Muscle layer of colon (tissue), 2 donors: ENCODE data around the gene SDC3.

Source experiments
- H3K27ac ChIP-seq: one replicate; pipeline ENCODE4 v1.7.0; 2013; ENCODE audit warnings: low read depth, mild to moderate bottlenecking, low read length, moderate library complexity
- H3K27me3 ChIP-seq, 2 donors: one replicate each; pipeline ENCODE4 v1.7.0; 2013; ENCODE audit warnings: low read length in 2 of 2, mild to moderate bottlenecking in 2 of 2; ENCODE audit not compliant: insufficient read depth in 2 of 2, control insufficient read depth in 1 of 2
- H3K36me3 ChIP-seq: one replicate; pipeline ENCODE4 v1.7.0; 2013; ENCODE audit warnings: mild to moderate bottlenecking, low read length; ENCODE audit not compliant: insufficient read depth
- H3K4me1 ChIP-seq: one replicate; pipeline ENCODE4 v1.7.0; 2013; ENCODE audit warnings: mild to moderate bottlenecking, low read length; ENCODE audit not compliant: insufficient read depth
- H3K4me3 ChIP-seq, 2 donors: one replicate each; pipeline ENCODE4 v1.7.0; 2013; ENCODE audit warnings: low read length in 2 of 2, low read depth in 1 of 2, mild to moderate bottlenecking in 1 of 2, moderate library complexity in 1 of 2
- H3K9ac ChIP-seq: one replicate; pipeline ENCODE4 v1.7.0; 2013; ENCODE audit warnings: low read length
- H3K9me3 ChIP-seq: one replicate; pipeline ENCODE4 v1.7.0; 2013; ENCODE audit warnings: mild to moderate bottlenecking, low read length
- donor health status: abdominal sarcoma.
- donor health status: Adenocarcinoma of cecum.

The SDC3 gene

GRCh38 chr1:30855686-30856259 is 52.8 kb downstream of the SDC3 start:
- Histone ChIP-seq H3K4me1 (peaks cover 28% of the 10 kb centered on the region), H3K36me3 (no peaks in the 10 kb centered on the region), H3K4me3 (no peak overlapping the region), H3K9me3 (no peaks in the 10 kb centered on the region), H3K9ac (no peak overlapping the region), H3K27ac (peak overlapping the region; percentile 7), H3K27me3 (no peaks in the 10 kb centered on the region)

- no peak overlapping the region for H3K4me3 ChIP-seq
- H3K36me3 ChIP-seq: no peaks in the 10 kb centered on the region
- H3K9me3 ChIP-seq: no peaks in the 10 kb centered on the region
- peaks cover 26% of the 10 kb centered on the region for H3K4me1 ChIP-seq
- no peaks in the 10 kb centered on the region for H3K27me3 ChIP-seq
- no peak overlapping the region for H3K27ac ChIP-seq
- no peak overlapping the region for H3K9ac ChIP-seq
Measured at GRCh38 chr1:30853350-30853749, 55.2 kb downstream of the SDC3 start.

- Histone ChIP-seq H3K27me3 (no peaks in the 10 kb centered on the region), H3K27ac (no peak overlapping the region), H3K4me1 (peaks cover 23% of the 10 kb centered on the region), H3K36me3 (no peaks in the 10 kb centered on the region), H3K9me3 (no peaks in the 10 kb centered on the region), H3K9ac (no peak overlapping the region), H3K4me3 (no peak overlapping the region)
Measured at GRCh38 chr1:30852026-30852425, 56.5 kb downstream of the SDC3 start.

- no peak overlapping the region for H3K27ac ChIP-seq
- H3K9ac ChIP-seq: no peak overlapping the region
- H3K4me1 ChIP-seq: peaks cover 17% of the 10 kb centered on the region
- H3K4me3 ChIP-seq: no peak overlapping the region
- no peaks in the 10 kb centered on the region for H3K9me3 ChIP-seq
- no peaks in the 10 kb centered on the region for H3K27me3 ChIP-seq
- no peaks in the 10 kb centered on the region for H3K36me3 ChIP-seq
Measured at GRCh38 chr1:30851286-30851685, 57.3 kb downstream of the SDC3 start.

- Histone ChIP-seq H3K27ac (no peak overlapping the region), H3K36me3 (no peaks in the 10 kb centered on the region), H3K9ac (no peak overlapping the region), H3K4me3 (no peak overlapping the region), H3K27me3 (no peaks in the 10 kb centered on the region), H3K9me3 (no peaks in the 10 kb centered on the region), H3K4me1 (peaks cover 14% of the 10 kb centered on the region)
Measured at GRCh38 chr1:30850607-30851006, 58.0 kb downstream of the SDC3 start.

- Histone ChIP-seq H3K36me3 (no peaks in the 10 kb centered on the region), H3K4me3 (no peak overlapping the region), H3K9me3 (no peaks in the 10 kb centered on the region), H3K27me3 (no peaks in the 10 kb centered on the region), H3K4me1 (peaks cover 20% of the 10 kb centered on the region), H3K27ac (peak overlapping the region; percentile 46), H3K9ac (no peak overlapping the region)
Measured at GRCh38 chr1:30848130-30848529, 60.4 kb downstream of the SDC3 start.

- no peak overlapping the region for H3K9ac ChIP-seq
- peak overlapping the region in 1 of 2 donors; percentile 10 for H3K4me3 ChIP-seq
- no peaks in the 10 kb centered on the region for H3K27me3 ChIP-seq
- H3K36me3 ChIP-seq: no peaks in the 10 kb centered on the region
- H3K27ac ChIP-seq: peak overlapping the region; percentile 46
- peaks cover 17% of the 10 kb centered on the region for H3K4me1 ChIP-seq
- no peaks in the 10 kb centered on the region for H3K9me3 ChIP-seq
Measured at GRCh38 chr1:30847358-30847972, 61.1 kb downstream of the SDC3 start.

- no peaks in the 10 kb centered on the region for H3K36me3 ChIP-seq
- no peak overlapping the region for H3K9ac ChIP-seq
- no peaks in the 10 kb centered on the region for H3K27me3 ChIP-seq
- H3K4me1 ChIP-seq: peaks cover 9% of the 10 kb centered on the region
- H3K27ac ChIP-seq: peak overlapping the region; percentile 35
- H3K4me3 ChIP-seq: no peak overlapping the region
- no peaks in the 10 kb centered on the region for H3K9me3 ChIP-seq
Measured at GRCh38 chr1:30846587-30846986, 62.0 kb downstream of the SDC3 start.

GRCh38 chr1:30845904-30846290 is 62.7 kb downstream of the SDC3 start:
- Histone ChIP-seq H3K4me3 (no peak overlapping the region), H3K27ac (no peak overlapping the region), H3K4me1 (peaks cover 9% of the 10 kb centered on the region)

GRCh38 chr1:30845237-30845903 is 63.2 kb downstream of the SDC3 start:
- Histone ChIP-seq H3K27ac (no peak overlapping the region), H3K27me3 (no peaks in the 10 kb centered on the region), H3K36me3 (no peaks in the 10 kb centered on the region), H3K4me1 (peaks cover 9% of the 10 kb centered on the region), H3K9me3 (no peaks in the 10 kb centered on the region), H3K4me3 (no peak overlapping the region), H3K9ac (no peak overlapping the region)

More at GRCh38 chr1:30845904-30846290, 62.7 kb downstream of the SDC3 start:
- Histone ChIP-seq H3K27me3 (no peaks in the 10 kb centered on the region), H3K36me3 (no peaks in the 10 kb centered on the region), H3K9ac (no peak overlapping the region), H3K9me3 (no peaks in the 10 kb centered on the region)

- Histone ChIP-seq H3K27ac (no peak overlapping the region), H3K4me1 (peaks cover 9% of the 10 kb centered on the region), H3K4me3 (no peak overlapping the region), H3K9ac (no peak overlapping the region), H3K27me3 (no peaks in the 10 kb centered on the region), H3K36me3 (no peaks in the 10 kb centered on the region), H3K9me3 (no peaks in the 10 kb centered on the region)
Measured at GRCh38 chr1:30844631-30845030, 63.9 kb downstream of the SDC3 start.
